Liver (tissue), 9 donors: ENCODE results near the gene KAT2A. TPM values are rescaled to one million over a fixed set of nuclear protein-coding genes. Genes with fewer than 3 reads are reported as not detected.
A peak's percentile ranks its signal among the peaks of the same experiment; 100 is the strongest.

Source experiments
- DNase-seq: peaks from one replicate; pipeline ENCODE4 v3.0.0-alpha.2; 2017; ENCODE audit warnings: low spot score
- H3K27ac ChIP-seq, 2 donors: one replicate each; pipeline ENCODE4 v1.7.0; 2013; ENCODE audit warnings: inconsistent platforms in 2 of 2, low read length in 2 of 2, control low read depth in 1 of 2, low read depth in 1 of 2, mild to moderate bottlenecking in 1 of 2
- H3K27me3 ChIP-seq, 4 donors: one replicate each; pipeline versions ENCODE4 v1.6.1 to v1.7.0; 2013; ENCODE audit warnings: low read length in 3 of 4, inconsistent platforms in 1 of 4, mild to moderate bottlenecking in 1 of 4, moderate library complexity in 1 of 4; ENCODE audit not compliant: control insufficient read depth in 4 of 4, insufficient read depth in 4 of 4
- H3K36me3 ChIP-seq, 4 donors: one replicate each; pipeline versions ENCODE4 v1.6.1 to v1.7.0; 2013; ENCODE audit warnings: low read length in 3 of 4, mild to moderate bottlenecking in 3 of 4, low read depth in 1 of 4, moderate library complexity in 1 of 4; ENCODE audit not compliant: control insufficient read depth in 4 of 4, insufficient read depth in 3 of 4
- H3K4me1 ChIP-seq, 4 donors: one replicate each; pipeline versions ENCODE4 v1.6.1 to v1.7.0; 2013; ENCODE audit warnings: low read length in 3 of 4, mild to moderate bottlenecking in 3 of 4, moderate library complexity in 1 of 4; ENCODE audit not compliant: control insufficient read depth in 4 of 4, insufficient read depth in 4 of 4
- H3K4me3 ChIP-seq, 3 donors: one replicate each; pipeline versions ENCODE4 v1.6.1 to v1.7.0; 2013; ENCODE audit warnings: low read length in 3 of 3, control low read depth in 1 of 3, low read depth in 1 of 3, mild to moderate bottlenecking in 1 of 3
- H3K9ac ChIP-seq, 2 donors: one replicate each; pipeline ENCODE4 v1.7.0; 2013; ENCODE audit warnings: low read length in 2 of 2, mild to moderate bottlenecking in 2 of 2, moderate library complexity in 2 of 2, control low read depth in 1 of 2, low read depth in 1 of 2
- H3K9me3 ChIP-seq, 4 donors: one replicate each; pipeline versions ENCODE4 v1.6.1 to v1.7.0; 2013; ENCODE audit warnings: low read length in 3 of 4; ENCODE audit not compliant: control insufficient read depth in 4 of 4
- CTCF ChIP-seq: fragments of 150-350 bp; IDR thresholded peaks from 2 replicates; pipeline ENCODE4 v1.5.1; 2017; ENCODE audit warnings: improper control_type of control experiment, low read depth, low read length; ENCODE audit not compliant: missing input control
- EGR1 ChIP-seq, 2 donors: IDR thresholded peaks; 2 replicates each; pipeline ENCODE4 v1.6.1; 2016 to 2018; ENCODE audit warnings: antibody characterized with exemption in 2 of 2, low read depth in 2 of 2
- FOXA1 ChIP-seq: IDR thresholded peaks from 2 replicates; pipeline ENCODE4 v1.6.1; 2016; ENCODE audit warnings: antibody characterized with exemption
- GABPA ChIP-seq, 2 donors: IDR thresholded peaks in 1 of 2; conservative IDR thresholded peaks in 1 of 2; 2 replicates each; pipeline ENCODE4 v1.6.1; 2016; ENCODE audit warnings: antibody characterized with exemption in 2 of 2, mild to moderate bottlenecking in 1 of 2, moderate library complexity in 1 of 2
- HNF4A ChIP-seq, 2 donors: conservative IDR thresholded peaks; 2 replicates each; pipeline ENCODE4 v1.6.1; 2016; ENCODE audit warnings: antibody characterized with exemption in 2 of 2, mild to moderate bottlenecking in 2 of 2
- HNF4G ChIP-seq: IDR thresholded peaks from 2 replicates; pipeline ENCODE4 v1.6.1; 2016; ENCODE audit warnings: antibody characterized with exemption
- RAD21 ChIP-seq, 2 donors: IDR thresholded peaks; 2 replicates each; pipeline ENCODE4 v1.6.1; 2016; ENCODE audit warnings: antibody characterized with exemption in 2 of 2, mild to moderate bottlenecking in 2 of 2
- RXRA ChIP-seq, 2 donors: IDR thresholded peaks; 2 replicates each; pipeline ENCODE4 v1.6.1; 2017 to 2018; ENCODE audit warnings: antibody characterized with exemption in 2 of 2, mild to moderate bottlenecking in 1 of 2
- SP1 ChIP-seq: IDR thresholded peaks from 2 replicates; pipeline ENCODE4 v1.6.1; 2018; ENCODE audit warnings: antibody characterized with exemption, mild to moderate bottlenecking
- YY1 ChIP-seq: IDR thresholded peaks from 2 replicates; pipeline ENCODE4 v1.6.1; 2016; ENCODE audit warnings: antibody characterized with exemption, mild to moderate bottlenecking
- WGBS: extraction: QIAGEN DNeasy Blood & Tissue Kit; methylation state at CpG from one replicate; pipeline ENCODE4 v1.1.7; 2013; 5-methylcytosine and 5-hydroxymethylcytosine counted together
- polyA plus RNA-seq, 2 donors: library from polyadenylated mRNA; stranded (reverse) in 1 of 2; unstranded in 1 of 2; fragments of 200-250 nt in 1 of 2; fragments of >200 nt in 1 of 2; fragmentation: Nextera tagmentation in 1 of 2; extraction: Ambion mirVana in 1 of 2; gene quantifications; one replicate each; pipeline versions ENCODE4 v1.2.1 to v1.2.3, GENCODE V29; 2013 to 2015
- total RNA-seq, 2 donors: library from RNA; depleted of rRNA; stranded (reverse); fragments of >200 nt; gene quantifications; one replicate each; pipeline ENCODE4 v1.2.3, GENCODE V29; 2014
- TF ChIP-seq, protein P1 (sequence below): IDR thresholded peaks from 2 replicates; pipeline ENCODE4 v1.6.1; 2016; ENCODE audit warnings: antibody characterized with exemption, mild to moderate bottlenecking
- donor health status: healthy.
- donor health status: healthy.
- donor health status: healthy.
- donor health status: healthy.
- donor health status: healthy.

Gene KAT2A
- total and polyA plus RNA-seq, 4 donors: 5.1 to 14.4 (median 9.6) TPM

DNA sequence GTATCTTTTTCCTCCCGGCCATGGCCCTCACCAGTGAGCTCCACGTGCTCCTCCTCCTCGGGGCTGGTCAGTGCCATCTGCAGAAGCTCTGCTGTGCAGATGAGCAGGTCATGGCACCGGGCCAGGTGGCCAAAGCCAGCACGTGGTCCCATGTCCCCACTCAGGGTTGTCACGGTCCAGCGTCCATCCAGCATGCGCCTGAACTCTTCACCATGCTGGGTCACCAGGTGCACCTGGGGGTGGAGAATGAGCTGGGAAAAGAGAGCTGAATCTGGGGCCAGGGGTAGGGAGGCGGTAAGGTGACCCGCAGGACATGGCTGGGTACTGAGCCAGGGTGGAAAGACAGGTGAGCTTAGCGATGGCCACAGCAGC is 9.9 kb downstream of the KAT2A start (continued):
- TF ChIP-seq CTCF: no peak
- TF ChIP-seq RAD21 (IDR thresholded peaks at IDR 0.05): no peak

DNA sequence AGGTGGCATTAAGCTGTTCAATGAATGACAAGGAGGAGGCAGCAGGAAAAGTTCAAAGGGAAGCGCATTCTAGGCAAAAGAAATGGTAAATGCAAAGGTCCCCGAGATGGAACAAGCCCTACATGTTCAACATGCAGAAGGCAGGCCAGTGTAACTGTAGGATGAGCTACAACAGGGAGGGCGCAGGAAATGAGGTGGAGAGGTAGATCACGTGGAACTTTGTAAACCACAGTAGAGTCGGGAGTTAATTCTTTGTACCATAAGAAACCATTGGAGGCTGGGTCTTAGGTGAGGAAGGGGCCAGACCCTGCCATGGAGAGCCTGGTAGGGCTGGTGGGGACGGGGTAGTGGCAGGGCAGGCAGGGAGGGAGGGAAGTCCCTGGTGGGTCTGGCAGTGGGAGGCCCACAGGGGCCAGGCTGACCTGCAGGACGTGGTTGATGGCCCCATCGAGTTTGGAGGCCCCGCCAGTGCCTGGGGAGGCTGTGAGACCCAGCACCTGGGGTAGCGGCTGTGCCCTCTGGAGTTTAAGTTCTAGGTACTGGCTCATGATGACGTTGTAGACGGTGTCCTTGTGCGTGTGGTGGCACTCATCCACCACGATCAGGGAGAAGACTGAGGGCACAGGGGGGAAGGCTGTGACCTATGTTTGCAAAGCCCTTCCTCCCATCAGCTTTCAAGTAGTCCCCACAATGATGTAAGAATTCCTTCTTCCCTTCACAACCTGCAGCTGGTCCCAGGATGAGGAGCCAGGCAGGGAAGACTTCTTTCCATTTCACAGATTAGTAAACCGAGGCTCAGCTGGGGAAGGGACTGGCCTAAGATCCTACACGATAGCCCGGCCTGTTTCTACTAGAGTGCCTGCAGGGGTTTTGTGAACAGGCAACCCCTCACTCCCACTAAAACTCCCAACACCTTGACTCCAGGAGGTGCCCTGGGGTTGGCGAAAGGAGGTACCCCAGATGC is 10.6 kb downstream of the KAT2A start:
- Histone ChIP-seq H3K4me3 (no peak overlapping the region), H3K27me3 (no peaks in the 10 kb centered on the region), H3K4me1 (peaks cover 10 to 38% (median 31%) of the 10 kb centered on the region in 4 donors), H3K9me3 (no peaks in the 10 kb centered on the region), H3K27ac (peak overlapping the region in 1 of 2 donors; percentile 84), H3K9ac (no peak overlapping the region), H3K36me3 (peaks cover 4 to 14% (median 8%) of the 10 kb centered on the region in 4 donors)
- DNase-seq: no peak
- TF ChIP-seq YY1: no peak
- 88% methylated on average over 18 of the region's 18 CpGs for WGBS

DNA sequence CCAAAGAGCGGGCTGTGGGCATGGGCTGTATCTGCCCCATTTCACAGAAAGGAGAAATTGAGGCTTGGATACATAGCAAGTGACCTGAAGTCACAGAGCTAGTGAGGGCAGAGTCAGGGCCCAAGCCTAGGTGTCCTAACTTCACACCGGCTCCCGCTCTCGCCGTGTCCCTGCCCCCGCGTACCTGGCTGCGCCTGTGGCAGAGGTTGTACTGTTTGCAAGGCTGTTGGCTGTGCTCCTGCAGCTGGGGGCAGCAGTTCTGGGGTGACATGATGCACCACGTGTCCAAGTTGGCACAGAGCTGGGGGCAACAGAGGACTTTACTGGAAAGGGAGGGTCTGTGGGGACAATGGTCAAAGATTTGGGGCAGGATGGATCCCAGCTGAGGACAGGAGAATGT is 12.1 kb downstream of the KAT2A start:
- H3K27me3 ChIP-seq: no peaks in the 10 kb centered on the region
- H3K4me1 ChIP-seq: peaks cover 10 to 38% (median 31%) of the 10 kb centered on the region in 4 donors
- peak in 1 of 2 donors; percentile 85 for TF ChIP-seq RXRA (IDR thresholded peaks at IDR 0.05)
- TF ChIP-seq FOXA1: no peak
- TF ChIP-seq, protein P1, sequence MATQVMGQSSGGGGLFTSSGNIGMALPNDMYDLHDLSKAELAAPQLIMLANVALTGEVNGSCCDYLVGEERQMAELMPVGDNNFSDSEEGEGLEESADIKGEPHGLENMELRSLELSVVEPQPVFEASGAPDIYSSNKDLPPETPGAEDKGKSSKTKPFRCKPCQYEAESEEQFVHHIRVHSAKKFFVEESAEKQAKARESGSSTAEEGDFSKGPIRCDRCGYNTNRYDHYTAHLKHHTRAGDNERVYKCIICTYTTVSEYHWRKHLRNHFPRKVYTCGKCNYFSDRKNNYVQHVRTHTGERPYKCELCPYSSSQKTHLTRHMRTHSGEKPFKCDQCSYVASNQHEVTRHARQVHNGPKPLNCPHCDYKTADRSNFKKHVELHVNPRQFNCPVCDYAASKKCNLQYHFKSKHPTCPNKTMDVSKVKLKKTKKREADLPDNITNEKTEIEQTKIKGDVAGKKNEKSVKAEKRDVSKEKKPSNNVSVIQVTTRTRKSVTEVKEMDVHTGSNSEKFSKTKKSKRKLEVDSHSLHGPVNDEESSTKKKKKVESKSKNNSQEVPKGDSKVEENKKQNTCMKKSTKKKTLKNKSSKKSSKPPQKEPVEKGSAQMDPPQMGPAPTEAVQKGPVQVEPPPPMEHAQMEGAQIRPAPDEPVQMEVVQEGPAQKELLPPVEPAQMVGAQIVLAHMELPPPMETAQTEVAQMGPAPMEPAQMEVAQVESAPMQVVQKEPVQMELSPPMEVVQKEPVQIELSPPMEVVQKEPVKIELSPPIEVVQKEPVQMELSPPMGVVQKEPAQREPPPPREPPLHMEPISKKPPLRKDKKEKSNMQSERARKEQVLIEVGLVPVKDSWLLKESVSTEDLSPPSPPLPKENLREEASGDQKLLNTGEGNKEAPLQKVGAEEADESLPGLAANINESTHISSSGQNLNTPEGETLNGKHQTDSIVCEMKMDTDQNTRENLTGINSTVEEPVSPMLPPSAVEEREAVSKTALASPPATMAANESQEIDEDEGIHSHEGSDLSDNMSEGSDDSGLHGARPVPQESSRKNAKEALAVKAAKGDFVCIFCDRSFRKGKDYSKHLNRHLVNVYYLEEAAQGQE: no peak
- no peak for TF ChIP-seq HNF4G
- no peak for TF ChIP-seq GABPA (IDR thresholded peaks at IDR 0.05 in 1 of 2, conservative IDR thresholded peaks at IDR 0.05 in 1 of 2)
- peak in 1 of 2 donors; percentile 67 for TF ChIP-seq HNF4A (conservative IDR thresholded peaks at IDR 0.05)
- TF ChIP-seq RAD21 (IDR thresholded peaks at IDR 0.05): no peak
- no peak for TF ChIP-seq SP1
- TF ChIP-seq EGR1 (IDR thresholded peaks at IDR 0.05; ENCODE audit: low read depth in 2 of 2): no peak
- no peak overlapping the region for H3K4me3 ChIP-seq
- DNase-seq: no peak
- H3K9me3 ChIP-seq: no peaks in the 10 kb centered on the region
- H3K36me3 ChIP-seq: peaks cover 7 to 19% (median 9%) of the 10 kb centered on the region in 4 donors
- no peak overlapping the region for H3K27ac ChIP-seq
- 50% methylated on average over 9 of the region's 9 CpGs for WGBS
- H3K9ac ChIP-seq: no peak overlapping the region
